Body of pancreas (tissue), 4 donors: ENCODE results near the gene TSEN2. TPM values are rescaled to one million over a fixed set of nuclear protein-coding genes. Genes with fewer than 3 reads are reported as not detected.
A peak's percentile ranks its signal among the peaks of the same experiment; 100 is the strongest.
"Not testable (repeated sequence)": the region's sequence is repeated elsewhere in the genome, so short reads cannot be mapped to it uniquely, and the experiment has no call there.

Source experiments
- ATAC-seq: fragments of 150-250 bp; one replicate; pipeline ENCODE4 v1.9.1; 2016
- DNase-seq, 4 donors: peaks; one replicate each; pipeline ENCODE4 v3.0.0-alpha.2; 2019
- H3K27ac ChIP-seq, 4 donors: fragments of 200-600 bp; sonication (generic); 1 replicate in 3 of 4; 2 replicates in 1 of 4; pipeline versions ENCODE4 v1.5.1 to v1.6.1; 2016 to 2019; ENCODE audit warnings: mild to moderate bottlenecking in 1 of 4, mixed read lengths in 1 of 4, moderate library complexity in 1 of 4
- H3K27me3 ChIP-seq, 2 donors: fragments of 200-600 bp; sonication (generic); one replicate each; pipeline ENCODE4 v1.6.0; 2016; ENCODE audit warnings: mild to moderate bottlenecking in 1 of 2
- H3K36me3 ChIP-seq, 2 donors: fragments of 200-600 bp; sonication (generic); replicated peaks in 1 of 2; 2 replicates each; pipeline ENCODE4 v1.5.1; 2016; ENCODE audit warnings: low read depth in 2 of 2; ENCODE audit not compliant: insufficient read depth in 1 of 2
- H3K4me1 ChIP-seq: fragments of 200-600 bp; sonication (generic); one replicate; pipeline ENCODE4 v1.6.0; 2016
- H3K4me3 ChIP-seq, 2 donors: fragments of 200-600 bp; sonication (generic); 1 replicate in 1 of 2; 2 replicates in 1 of 2; pipeline ENCODE4 v1.5.1; 2016 to 2019
- H3K9me3 ChIP-seq, 3 donors: fragments of 200-600 bp; sonication (generic); 1 replicate in 2 of 3; 2 replicates in 1 of 3; pipeline ENCODE4 v1.5.1; 2016
- CTCF ChIP-seq, 7 experiments: fragments of 450-650 bp in 4 of 7; fragments of 200-600 bp in 3 of 7; sonication (generic) in 3 of 7; IDR thresholded peaks; one replicate each; pipeline ENCODE4 v1.5.1; 2016 to 2019; ENCODE audit warnings: antibody characterized with exemption in 7 of 7
- POLR2A ChIP-seq, 3 donors: fragments of 450-650 bp; IDR thresholded peaks; one replicate each; pipeline ENCODE4 v1.6.1; 2016; ENCODE audit warnings: antibody characterized with exemption in 3 of 3, mild to moderate bottlenecking in 2 of 3
- WGBS, 2 donors: methylation state at CpG; one replicate each; pipeline ENCODE4 v1.1.5; 2017; 5-methylcytosine and 5-hydroxymethylcytosine counted together
- intact Hi-C: fragments of 100-400 bp; cut with DNase I; formaldehyde crosslinking; loops from one replicate; pipeline ENCODE4 v1.15.1; 2023
- total RNA-seq, 2 donors: library from RNA; depleted of rRNA; stranded (reverse); fragments of >200 nt; gene quantifications; one replicate each; pipeline ENCODE4 v1.1.0, GENCODE V29; 2016

TSEN2 gene
- total RNA-seq, 2 donors from 2014 or later = 14.8 to 20.8 TPM

GRCh38 chr3:12456441-12456840 lies 27.8 kb upstream of the TSEN2 start:
- Histone ChIP-seq H3K27me3 (no peaks in the 10 kb centered on the region), H3K9me3 (no peaks in the 10 kb centered on the region), H3K4me1 (no peaks in the 10 kb centered on the region), H3K27ac (no peak overlapping the region), H3K4me3 (no peak overlapping the region), H3K36me3 (no peaks in the 10 kb centered on the region)
- TF ChIP-seq POLR2A (IDR thresholded peaks at IDR 0.05) (no peak), CTCF (IDR thresholded peaks at IDR 0.05) (no peak)
- ATAC-seq (no peak), DNase-seq (no peak)
- 71 to 80% methylated on average over 1 to 3 of the region's 3 CpGs for WGBS, 2 donors
- intact Hi-C loops = no loop called here

GRCh38 chr3:12457380-12457779 lies 26.9 kb upstream of the TSEN2 start:
- intact Hi-C loops, H3K36me3 ChIP-seq, H3K4me3 ChIP-seq, DNase-seq, H3K27me3 ChIP-seq, ATAC-seq, H3K4me1 ChIP-seq, H3K9me3 ChIP-seq, H3K27ac ChIP-seq: not testable (repeated sequence)
- WGBS, 2 donors = 91 to 95% methylated on average over 4 of the region's 4 CpGs

GRCh38 chr3:12458901-12459300 lies 25.4 kb upstream of the TSEN2 start:
- ATAC-seq = no peak
- TF ChIP-seq POLR2A (IDR thresholded peaks at IDR 0.05) (no peak), CTCF (IDR thresholded peaks at IDR 0.05) (no peak)
- intact Hi-C loops = no loop called here
- peak in 1 of 4 donors; percentile 20 for DNase-seq
- Histone ChIP-seq H3K4me3 (no peak overlapping the region), H3K36me3 (no peaks in the 10 kb centered on the region), H3K27ac (no peak overlapping the region), H3K4me1 (no peaks in the 10 kb centered on the region), H3K27me3 (no peaks in the 10 kb centered on the region), H3K9me3 (no peaks in the 10 kb centered on the region)
- 67% methylated on average over 8 of the region's 8 CpGs for WGBS, 2 donors

GRCh38 chr3:12460127-12460526 lies 24.2 kb upstream of the TSEN2 start:
- no peaks in the 10 kb centered on the region for H3K36me3 ChIP-seq
- H3K27ac ChIP-seq = no peak overlapping the region
- ATAC-seq = no peak
- H3K27me3 ChIP-seq = no peaks in the 10 kb centered on the region
- no peak overlapping the region for H3K4me3 ChIP-seq
- TF ChIP-seq POLR2A (IDR thresholded peaks at IDR 0.05) (no peak), CTCF (IDR thresholded peaks at IDR 0.05) (no peak)
- H3K9me3 ChIP-seq = no peaks in the 10 kb centered on the region
- H3K4me1 ChIP-seq = no peaks in the 10 kb centered on the region
- intact Hi-C loops = no loop called here
- DNase-seq = no peak
- 62 to 72% methylated on average over 3 of the region's 3 CpGs for WGBS, 2 donors

GRCh38 chr3:12461097-12461649 lies 23.1 kb upstream of the TSEN2 start:
- Histone ChIP-seq H3K4me3 (no peak overlapping the region), H3K36me3 (no peaks in the 10 kb centered on the region), H3K9me3 (no peaks in the 10 kb centered on the region), H3K4me1 (no peaks in the 10 kb centered on the region), H3K27me3 (no peaks in the 10 kb centered on the region), H3K27ac (no peak overlapping the region)
- DNase-seq (no peak), ATAC-seq (no peak)
- WGBS, 2 donors = 82 to 83% methylated on average over 7 of the region's 7 CpGs
- intact Hi-C loops = no loop called here
- no peak for TF ChIP-seq CTCF (IDR thresholded peaks at IDR 0.05)
- TF ChIP-seq POLR2A (IDR thresholded peaks at IDR 0.05) = no peak
